H9 (cell line): ENCODE results near the gene SNURF. TPM values are rescaled to one million over a fixed set of nuclear protein-coding genes. Genes with fewer than 3 reads are reported as not detected.

Experiments used
- DNase-seq: peaks from one replicate; pipeline ENCODE4 v3.0.0-alpha.2; 2017
- H2AFZ ChIP-seq: one replicate; pipeline ENCODE4 v1.6.1; 2013; ENCODE audit warnings: mild to moderate bottlenecking, low read length, control low read depth, moderate library complexity
- H2AK5ac ChIP-seq: 2 replicates; pipeline ENCODE4 v1.6.1; 2013; ENCODE audit warnings: low read length, control low read depth, mixed read lengths; ENCODE audit not compliant: insufficient read length
- H2BK120ac ChIP-seq: one replicate; pipeline ENCODE4 v1.6.1; 2013; ENCODE audit warnings: low read depth, mild to moderate bottlenecking, low read length, control low read depth, inconsistent platforms; ENCODE audit not compliant: poor library complexity, severe bottlenecking
- H2BK12ac ChIP-seq: 2 replicates; pipeline ENCODE4 v1.6.1; 2013; ENCODE audit warnings: low read length, control low read depth, mixed read lengths, low read depth; ENCODE audit not compliant: insufficient read length
- H2BK15ac ChIP-seq: 2 replicates; pipeline ENCODE4 v1.6.1; 2013; ENCODE audit warnings: low read depth, low read length, control low read depth
- H2BK20ac ChIP-seq: one replicate; pipeline ENCODE4 v1.6.1; 2013; ENCODE audit warnings: low read depth, mild to moderate bottlenecking, low read length, control low read depth, inconsistent platforms; ENCODE audit not compliant: poor library complexity, severe bottlenecking
- H2BK5ac ChIP-seq: 2 replicates; pipeline ENCODE4 v1.6.1; 2013; ENCODE audit warnings: low read length, control low read depth, mixed read lengths; ENCODE audit not compliant: insufficient read length
- H3K14ac ChIP-seq: 2 replicates; pipeline ENCODE4 v1.6.1; 2013; ENCODE audit warnings: low read length, control low read depth; ENCODE audit not compliant: insufficient read depth
- H3K18ac ChIP-seq: 2 replicates; pipeline ENCODE4 v1.6.1; 2013; ENCODE audit warnings: low read depth, mild to moderate bottlenecking, mixed read lengths, low read length, control low read depth; ENCODE audit not compliant: insufficient read length
- H3K23ac ChIP-seq: 2 replicates; pipeline ENCODE4 v1.6.1; 2013; ENCODE audit warnings: low read length, control low read depth, mixed read lengths, low read depth; ENCODE audit not compliant: insufficient read length
- H3K23me2 ChIP-seq: 2 replicates; pipeline ENCODE4 v1.6.1; 2013; ENCODE audit warnings: low read depth, mild to moderate bottlenecking, mixed read lengths, low read length, control low read depth; ENCODE audit not compliant: insufficient read length, poor library complexity, severe bottlenecking
- H3K27ac ChIP-seq: 2 replicates; pipeline ENCODE4 v1.5.1; 2013; ENCODE audit warnings: low read length, control low read depth, mixed read lengths, low read depth; ENCODE audit not compliant: insufficient read length
- H3K27me3 ChIP-seq: 2 replicates; pipeline ENCODE4 v1.6.1; 2013; ENCODE audit warnings: low read length, control low read depth, inconsistent platforms; ENCODE audit not compliant: insufficient read depth
- H3K4ac ChIP-seq: 2 replicates; pipeline ENCODE4 v1.6.1; 2013; ENCODE audit warnings: low read depth, mild to moderate bottlenecking, control low read depth, inconsistent platforms, low read length, moderate library complexity
- H3K4me1 ChIP-seq: 2 replicates; pipeline ENCODE4 v1.6.1; 2013; ENCODE audit warnings: low read length, control low read depth, inconsistent platforms; ENCODE audit not compliant: insufficient read depth
- H3K4me2 ChIP-seq: 2 replicates; pipeline ENCODE4 v1.6.1; 2013; ENCODE audit warnings: low read length, control low read depth, mixed read lengths; ENCODE audit not compliant: insufficient read length, insufficient read depth
- H3K56ac ChIP-seq: 2 replicates; pipeline ENCODE4 v1.6.1; 2013; ENCODE audit warnings: low read depth, mild to moderate bottlenecking, mixed read lengths, low read length, control low read depth; ENCODE audit not compliant: insufficient read length
- H3K79me1 ChIP-seq: 2 replicates; pipeline ENCODE4 v1.6.1; 2013; ENCODE audit warnings: low read depth, mild to moderate bottlenecking, moderate library complexity, low read length, control low read depth, inconsistent platforms; ENCODE audit not compliant: insufficient read depth, poor library complexity, severe bottlenecking
- H3K79me2 ChIP-seq: 2 replicates; pipeline ENCODE4 v1.6.1; 2013; ENCODE audit warnings: low read length, control low read depth, inconsistent platforms; ENCODE audit not compliant: insufficient read depth
- H3K9ac ChIP-seq: 2 replicates; pipeline ENCODE4 v1.6.1; 2013; ENCODE audit warnings: low read length, control low read depth, mixed read lengths; ENCODE audit not compliant: insufficient read length; ENCODE audit errors: extremely low read depth
- H3K9me3 ChIP-seq: one replicate; pipeline ENCODE4 v1.6.1; 2013; ENCODE audit warnings: low read depth, low read length, inconsistent platforms; ENCODE audit not compliant: control insufficient read depth
- H3T11ph ChIP-seq: one replicate; pipeline ENCODE4 v1.6.1; 2013; ENCODE audit warnings: mild to moderate bottlenecking, low read length, control low read depth, inconsistent platforms
- H4K20me1 ChIP-seq: one replicate; pipeline ENCODE4 v1.6.1; 2013; ENCODE audit not compliant: control insufficient read depth, insufficient read length, insufficient read depth
- H4K5ac ChIP-seq: 2 replicates; pipeline ENCODE4 v1.6.1; 2013; ENCODE audit warnings: low read depth, mild to moderate bottlenecking, mixed read lengths, low read length, control low read depth; ENCODE audit not compliant: insufficient read length
- H4K8ac ChIP-seq: replicated peaks from 2 replicates; pipeline ENCODE4 v1.6.1; 2013; ENCODE audit warnings: low read length, control low read depth, mixed read lengths, low read depth; ENCODE audit not compliant: insufficient read length
- H4K91ac ChIP-seq: 2 replicates; pipeline ENCODE4 v1.6.1; 2013; ENCODE audit warnings: low read depth, mild to moderate bottlenecking, moderate library complexity, mixed read lengths, low read length, control low read depth; ENCODE audit not compliant: insufficient read length
- H3K27ac Mint-ChIP-seq, 3 experiments: 2 replicates in 2 of 3; 3 replicates in 1 of 3; pipeline ENCODE4 v1.8.0; 2020 to 2021; ENCODE audit warnings: mixed read lengths in 3 of 3, mild to moderate bottlenecking in 1 of 3, moderate library complexity in 1 of 3
- H3K27me3 Mint-ChIP-seq: 2 replicates; pipeline ENCODE4 v1.8.0; 2021; ENCODE audit warnings: low read depth, mild to moderate bottlenecking, moderate library complexity, mixed read lengths
- H3K36me3 Mint-ChIP-seq, 3 experiments: 2 replicates in 2 of 3; 3 replicates in 1 of 3; pipeline ENCODE4 v1.8.0; 2020 to 2021; ENCODE audit warnings: low read depth in 3 of 3, mixed read lengths in 3 of 3; ENCODE audit not compliant: insufficient read depth in 1 of 3
- H3K4me1 Mint-ChIP-seq, 2 experiments: 2 replicates each; pipeline ENCODE4 v1.8.0; 2020; ENCODE audit warnings: mixed read lengths in 2 of 2
- H3K4me3 Mint-ChIP-seq, 2 experiments: 2 replicates in 1 of 2; 3 replicates in 1 of 2; pipeline ENCODE4 v1.8.0; 2020 to 2021; ENCODE audit warnings: mild to moderate bottlenecking in 2 of 2, mixed read lengths in 2 of 2, moderate library complexity in 1 of 2
- H3K9me3 Mint-ChIP-seq, 2 experiments: 2 replicates in 1 of 2; 3 replicates in 1 of 2; pipeline ENCODE4 v1.8.0; 2020; ENCODE audit warnings: mild to moderate bottlenecking in 2 of 2, mixed read lengths in 2 of 2, moderate library complexity in 1 of 2
- CTCF ChIP-seq: fragments of 200-600 bp; sonication (generic); conservative IDR thresholded peaks from 3 replicates; pipeline ENCODE4 v1.8.0; 2021; ENCODE audit warnings: antibody characterized with exemption, mild to moderate bottlenecking
- WGBS: extraction: QIAGEN DNeasy Blood & Tissue Kit; methylation state at CpG from one replicate; pipeline ENCODE4 v1.1.7; 2013; ENCODE audit warnings: missing lambda C conversion rate, low lambda C conversion rate, mixed read lengths; ENCODE audit not compliant: insufficient read length; ENCODE audit errors: extremely low coverage; 5-methylcytosine and 5-hydroxymethylcytosine counted together
- total RNA-seq: library from RNA; stranded (reverse); gene quantifications from 2 replicates; pipeline ENCODE4 v1.2.1, GENCODE V29; 2021

The SNURF gene
- total RNA-seq, 1 experiment from 2014 or later = 134 TPM

DNA sequence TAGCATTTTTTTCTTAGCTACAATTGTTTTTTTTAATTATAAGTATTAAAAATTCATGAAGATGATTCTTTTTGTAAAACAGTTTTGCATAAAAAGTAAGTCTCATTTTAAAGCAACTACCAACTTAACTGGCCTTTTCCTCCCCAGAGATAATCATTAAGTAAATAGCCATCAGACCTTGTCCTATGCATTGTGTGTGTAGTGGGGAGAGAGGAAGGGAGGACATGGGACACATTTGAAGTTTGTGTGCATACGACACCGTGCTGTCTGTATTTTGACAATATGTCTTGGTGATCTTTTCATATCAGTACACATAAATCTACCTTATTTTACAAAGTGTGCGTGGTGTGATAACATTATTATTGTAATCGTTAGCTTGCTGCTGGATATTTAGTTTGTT, 8.1 kb downstream of the SNURF start:
- H2BK5ac ChIP-seq = no peak overlapping the region
- no peak overlapping the region for H4K91ac ChIP-seq
- no peaks in the 10 kb centered on the region for H3K23me2 ChIP-seq
- H2BK15ac ChIP-seq = no peak overlapping the region
- H3K56ac ChIP-seq = no peak overlapping the region
- TF ChIP-seq CTCF = no peak
- H3K79me2 ChIP-seq = peaks cover 54% of the 10 kb centered on the region; the same call in 1 of the 2 replicates
- no peak overlapping the region for H3K18ac ChIP-seq
- WGBS = no CpG with 5 or more reads among the region's 4 CpGs
- H3K4me3 Mint-ChIP-seq = no peak overlapping the region; a peak in 1 of 5 replicates
- H3K27ac ChIP-seq = no peak overlapping the region
- peaks cover 63 to 93% (median 87%) of the 10 kb centered on the region in 3 experiments for H3K36me3 Mint-ChIP-seq
- no peak overlapping the region for H3K14ac ChIP-seq
- no peaks in the 10 kb centered on the region for H3K9me3 ChIP-seq
- H2AFZ ChIP-seq = no peak overlapping the region
- 0 out of 2 replicates have a peak, but pooled peaks cover 2% of the 10 kb centered on the region for H3K4me1 ChIP-seq
- H3K27me3 ChIP-seq = no peaks in the 10 kb centered on the region
- no peak overlapping the region for H2BK12ac ChIP-seq
- H4K20me1 ChIP-seq = no peaks in the 10 kb centered on the region
- H3K79me1 ChIP-seq = no peaks in the 10 kb centered on the region
- H2BK120ac ChIP-seq = no peak overlapping the region
- no peak overlapping the region; a peak in 1 of 7 replicates for H3K27ac Mint-ChIP-seq
- H3K9me3 Mint-ChIP-seq = peaks cover 67 to 81% of the 10 kb centered on the region in 2 experiments
- H4K5ac ChIP-seq = no peak overlapping the region
- no peaks in the 10 kb centered on the region; the same call in none of the 2 replicates for H3K27me3 Mint-ChIP-seq
- H4K8ac ChIP-seq = no peak overlapping the region
- H2AK5ac ChIP-seq = no peak overlapping the region
- no peak overlapping the region for H2BK20ac ChIP-seq
- H3K23ac ChIP-seq = no peak overlapping the region
- H3T11ph ChIP-seq = no peak overlapping the region
- H3K4me2 ChIP-seq = no peak overlapping the region
- H3K4ac ChIP-seq = no peak overlapping the region
- no peak for DNase-seq
- H3K4me1 Mint-ChIP-seq = peaks cover 31 to 53% of the 10 kb centered on the region in 2 experiments
- no peak overlapping the region for H3K9ac ChIP-seq
